NB4 (cell line): ENCODE results near the gene TEDC1.

Experiments used
- DNase-seq: peaks from one replicate; pipeline ENCODE4 v3.0.0; 2010; ENCODE audit warnings: low read depth
- H3K4me3 ChIP-seq: one replicate; pipeline ENCODE4 v1.5.1; 2011; ENCODE audit warnings: mild to moderate bottlenecking, low read depth, low read length, moderate library complexity
- CTCF ChIP-seq: IDR thresholded peaks from one replicate; pipeline ENCODE4 v1.5.1; 2012; ENCODE audit warnings: low read depth, low read length
- MAX ChIP-seq: IDR thresholded peaks from 2 replicates; pipeline ENCODE4 v1.6.1; 2011; ENCODE audit warnings: low read depth, low read length
- MYC ChIP-seq: IDR thresholded peaks from 2 replicates; pipeline ENCODE4 v1.6.1; 2011; ENCODE audit warnings: low read depth, low read length
- POLR2A ChIP-seq: IDR thresholded peaks from 2 replicates; pipeline ENCODE4 v1.6.1; 2011; ENCODE audit warnings: mild to moderate bottlenecking; ENCODE audit not compliant: insufficient read length; ENCODE audit errors: extremely low read depth

TEDC1 gene

GRCh38 chr14:105450123-105450505 is 40.9 kb upstream of the TEDC1 start:
- no peak for TF ChIP-seq POLR2A
- TF ChIP-seq CTCF: no peak
- TF ChIP-seq MAX: no peak
- no peak for TF ChIP-seq MYC
- no peak overlapping the region for H3K4me3 ChIP-seq
- DNase-seq: no peak

- TF ChIP-seq MYC (no peak), POLR2A (no peak), MAX (no peak), CTCF (no peak)
- no peak overlapping the region for H3K4me3 ChIP-seq
- no peak for DNase-seq
These were observed 40.0 kb upstream of the TEDC1 start for GRCh38 chr14:105450864-105451720.

- TF ChIP-seq CTCF (no peak), MYC (no peak), POLR2A (no peak), MAX (no peak)
- DNase-seq: no peak
These were observed 38.1 kb upstream of the TEDC1 start for GRCh38 chr14:105452963-105453362.

GRCh38 chr14:105453847-105454246 is 37.2 kb upstream of the TEDC1 start:
- no peak for TF ChIP-seq CTCF
- no peak for TF ChIP-seq POLR2A
- TF ChIP-seq MAX: no peak
- TF ChIP-seq MYC: no peak
- H3K4me3 ChIP-seq: no peak overlapping the region
- DNase-seq: no peak

More at GRCh38 chr14:105452963-105453362, 38.1 kb upstream of the TEDC1 start:
- H3K4me3 ChIP-seq: no peak overlapping the region

GRCh38 chr14:105455086-105455640 is 35.9 kb upstream of the TEDC1 start:
- no peak overlapping the region for H3K4me3 ChIP-seq
- no peak for TF ChIP-seq CTCF
- no peak for TF ChIP-seq POLR2A
- TF ChIP-seq MAX: no peak
- TF ChIP-seq MYC: no peak
- DNase-seq: no peak
